IMR-90 (cell line): ENCODE data around the gene TANK. TPM values are rescaled to one million over a fixed set of nuclear protein-coding genes. Genes with fewer than 3 reads are reported as not detected.

Experiments used
- ATAC-seq: fragments of 200-7000 bp; cut with Tn5 transposase; 2 replicates; pipeline ENCODE4 v1.9.1; 2020; ENCODE audit warnings: low read depth, mild to moderate bottlenecking, moderate library complexity
- BruUV-seq: library from RNA; stranded (reverse); fragments of 400-500 nt; replicated peaks from 2 replicates; lab custom pipeline; 2021; lab: Mats Ljungman, UMichigan
- CTCF ChIA-PET: fragments of 300-600 bp; formaldehyde crosslinking; extraction: SDS; loops from one replicate; lab custom pipeline; 2021; ENCODE audit warnings: antibody characterized with exemption; lab: Yijun Ruan, JAX
- POLR2A ChIA-PET: fragments of 300-600 bp; sonication (Branson Sonifier 250); formaldehyde crosslinking; loops from one replicate; lab custom pipeline; 2022; ENCODE audit warnings: antibody characterized with exemption; ENCODE audit not compliant: unreplicated experiment; lab: Charles Lee
- DNase-seq: peaks from one replicate; pipeline ENCODE4 v3.0.0; 2013
- H2AFZ ChIP-seq: replicated peaks from 2 replicates; pipeline ENCODE3; 2013; ENCODE audit warnings: low read length, mild to moderate bottlenecking; ENCODE audit not compliant: poor library complexity
- H2AK5ac ChIP-seq: 2 replicates; pipeline ENCODE4 v1.6.1; 2013; ENCODE audit warnings: low read depth, low read length, inconsistent platforms
- H2AK9ac ChIP-seq: replicated peaks from 2 replicates; pipeline ENCODE3; 2013; ENCODE audit warnings: mild to moderate bottlenecking, low read depth, low read length, moderate library complexity; ENCODE audit not compliant: poor library complexity
- H2BK120ac ChIP-seq: 2 replicates; pipeline ENCODE4 v1.6.1; 2013; ENCODE audit warnings: low read depth, low read length, inconsistent platforms
- H2BK15ac ChIP-seq: 3 replicates; pipeline ENCODE4 v1.6.1; 2013; ENCODE audit warnings: low read depth, low read length, inconsistent platforms
- H2BK20ac ChIP-seq: 2 replicates; pipeline ENCODE4 v1.6.1; 2013; ENCODE audit warnings: low read depth, mild to moderate bottlenecking, inconsistent platforms, low read length, moderate library complexity
- H2BK5ac ChIP-seq: 2 replicates; pipeline ENCODE4 v1.6.1; 2013; ENCODE audit warnings: mild to moderate bottlenecking, low read depth, low read length, inconsistent platforms; ENCODE audit not compliant: poor library complexity, severe bottlenecking
- H3K14ac ChIP-seq: replicated peaks from 2 replicates; pipeline ENCODE4 v1.6.1; 2013; ENCODE audit warnings: low read depth, low read length, inconsistent platforms
- H3K18ac ChIP-seq: 2 replicates; pipeline ENCODE4 v1.6.1; 2013; ENCODE audit warnings: low read depth, low read length, control low read depth
- H3K23ac ChIP-seq: 2 replicates; pipeline ENCODE4 v1.6.1; 2013; ENCODE audit warnings: low read depth, low read length, inconsistent platforms
- H3K27ac ChIP-seq: 2 replicates; pipeline ENCODE4 v1.5.1; 2013; ENCODE audit warnings: mild to moderate bottlenecking, control low read depth, low read length; ENCODE audit not compliant: insufficient read depth
- H3K27me3 ChIP-seq: 2 replicates; pipeline ENCODE4 v1.6.1; 2013; ENCODE audit warnings: low read length; ENCODE audit not compliant: control insufficient read depth, insufficient read depth
- H3K36me3 ChIP-seq: 2 replicates; pipeline ENCODE4 v1.6.1; 2013; ENCODE audit warnings: low read length, mixed read lengths; ENCODE audit not compliant: control insufficient read depth, insufficient read depth
- H3K4ac ChIP-seq: 2 replicates; pipeline ENCODE4 v1.6.1; 2013; ENCODE audit warnings: low read depth, low read length, inconsistent platforms
- H3K4me1 ChIP-seq: 2 replicates; pipeline ENCODE4 v1.6.1; 2013; ENCODE audit warnings: low read length, mixed read lengths; ENCODE audit not compliant: control insufficient read depth, insufficient read depth
- H3K4me2 ChIP-seq: 2 replicates; pipeline ENCODE4 v1.6.1; 2013; ENCODE audit warnings: low read depth, mild to moderate bottlenecking, control low read depth, low read length, moderate library complexity
- H3K4me3 ChIP-seq: 2 replicates; pipeline ENCODE4 v1.5.1; 2013; ENCODE audit warnings: low read depth, mild to moderate bottlenecking, control low read depth, low read length, moderate library complexity; ENCODE audit not compliant: insufficient read depth
- H3K56ac ChIP-seq: 2 replicates; pipeline ENCODE4 v1.6.1; 2013; ENCODE audit warnings: low read length, inconsistent platforms; ENCODE audit not compliant: insufficient read depth; ENCODE audit errors: extremely low read depth
- H3K79me1 ChIP-seq, 2 experiments: 2 replicates each; pipeline ENCODE4 v1.6.1; 2013; ENCODE audit warnings: low read length in 2 of 2, inconsistent platforms in 1 of 2, low read depth in 1 of 2
- H3K9ac ChIP-seq: 2 replicates; pipeline ENCODE4 v1.6.1; 2013; ENCODE audit warnings: low read depth, low read length, control low read depth
- H3K9me1 ChIP-seq: 2 replicates; pipeline ENCODE4 v1.6.1; 2013; ENCODE audit warnings: low read length, inconsistent platforms; ENCODE audit not compliant: insufficient read depth
- H3K9me3 ChIP-seq: 2 replicates; pipeline ENCODE4 v1.6.1; 2013; ENCODE audit warnings: low read length; ENCODE audit not compliant: control insufficient read depth, insufficient read depth
- H4K20me1 ChIP-seq: 2 replicates; pipeline ENCODE4 v1.6.1; 2013; ENCODE audit warnings: low read length, inconsistent platforms; ENCODE audit not compliant: insufficient read depth
- H4K5ac ChIP-seq: 2 replicates; pipeline ENCODE4 v1.6.1; 2013; ENCODE audit warnings: mild to moderate bottlenecking, low read depth, low read length, control low read depth
- H4K8ac ChIP-seq, 2 experiments: 2 replicates each; pipeline ENCODE4 v1.6.1; 2013; ENCODE audit warnings: low read depth in 2 of 2, low read length in 2 of 2, control low read depth in 1 of 2, inconsistent platforms in 1 of 2
- H4K91ac ChIP-seq: 2 replicates; pipeline ENCODE4 v1.6.1; 2013; ENCODE audit warnings: low read depth, low read length, inconsistent platforms; ENCODE audit not compliant: insufficient read depth
- BHLHE40 ChIP-seq: fragments of 150-350 bp; IDR thresholded peaks from 2 replicates; pipeline ENCODE4 v1.6.1; 2016; ENCODE audit warnings: mild to moderate bottlenecking, low read depth, low read length
- CEBPB ChIP-seq: IDR thresholded peaks from 2 replicates; pipeline ENCODE4 v1.6.1; 2012; ENCODE audit warnings: low read depth, low read length, improper control_type of control experiment
- CHD1 ChIP-seq: IDR thresholded peaks from 2 replicates; pipeline ENCODE4 v1.6.1; 2012; ENCODE audit warnings: low read depth, low read length, improper control_type of control experiment
- FOS ChIP-seq: fragments of 150-350 bp; IDR thresholded peaks from 2 replicates; pipeline ENCODE4 v1.6.1; 2016; ENCODE audit warnings: low read depth, low read length
- MAFK ChIP-seq: IDR thresholded peaks from 2 replicates; pipeline ENCODE4 v1.6.1; 2012; ENCODE audit warnings: low read depth, low read length, improper control_type of control experiment
- MAZ ChIP-seq: IDR thresholded peaks from 2 replicates; pipeline ENCODE4 v1.6.1; 2012; ENCODE audit warnings: low read depth, mild to moderate bottlenecking, low read length, improper control_type of control experiment, moderate library complexity, borderline replicate concordance
- NFE2L2 ChIP-seq: fragments of 150-350 bp; IDR thresholded peaks from 2 replicates; pipeline ENCODE4 v1.6.1; 2016; ENCODE audit warnings: low read depth, mild to moderate bottlenecking, low read length
- POLR2A ChIP-seq: IDR thresholded peaks from 2 replicates; pipeline ENCODE4 v1.6.1; 2012; ENCODE audit warnings: mild to moderate bottlenecking, low read depth, low read length
- RAD21 ChIP-seq: IDR thresholded peaks from 2 replicates; pipeline ENCODE4 v1.6.1; 2012; ENCODE audit warnings: low read length, improper control_type of control experiment
- RCOR1 ChIP-seq: IDR thresholded peaks from 2 replicates; pipeline ENCODE4 v1.6.1; 2012; ENCODE audit warnings: mild to moderate bottlenecking, low read length, improper control_type of control experiment; ENCODE audit not compliant: insufficient replicate concordance
- RFX5 ChIP-seq: IDR thresholded peaks from 2 replicates; pipeline ENCODE4 v1.8.0; 2012; ENCODE audit warnings: low read depth, mild to moderate bottlenecking, low read length, moderate library complexity
- SMC3 ChIP-seq: fragments of 150-350 bp; IDR thresholded peaks from 2 replicates; pipeline ENCODE4 v1.6.1; 2016; ENCODE audit warnings: low read depth, mild to moderate bottlenecking, antibody characterized with exemption, low read length, moderate library complexity
- WGBS, 2 experiments: methylation state at CpG; one replicate each; pipeline versions ENCODE4 v1.1.5 to v1.1.7; 2013; ENCODE audit warnings: missing lambda C conversion rate in 2 of 2; ENCODE audit not compliant: insufficient read length in 1 of 2; ENCODE audit errors: extremely low coverage in 2 of 2; 5-methylcytosine and 5-hydroxymethylcytosine counted together
- dilution Hi-C: fragments of 300-500 bp; cut with HindIII; formaldehyde crosslinking; loops from one replicate; pipeline ENCODE4 v1.14.3; 2018; ENCODE audit warnings: low sequenced_read_pairs; ENCODE audit not compliant: unreplicated experiment
- in situ Hi-C: fragments of 300-500 bp; cut with MboI; formaldehyde crosslinking; loops from 3 replicates; pipeline ENCODE4 v1.14.3; 2019; ENCODE audit warnings: low sequenced_read_pairs, inconsistent platforms, mixed read lengths
- intact Hi-C: fragments of 100-400 bp; cut with micrococcal nuclease; formaldehyde crosslinking; loops from 2 replicates; pipeline ENCODE4 v1.10.0; 2022
- polyA plus RNA-seq, 3 experiments: library from polyadenylated mRNA; depleted of rRNA; stranded (reverse); fragments of >200 nt; gene quantifications; 2 replicates each; pipeline ENCODE4 v1.2.3, GENCODE V29; 2012; ENCODE audit warnings: low replicate concordance in 1 of 3
- total RNA-seq: library from RNA; depleted of rRNA; stranded (reverse); fragments of >200 nt; gene quantifications from 2 replicates; pipeline ENCODE4 v1.2.3, GENCODE V29; 2012
- TF ChIP-seq, protein P1 (sequence below): conservative IDR thresholded peaks from 2 replicates; pipeline ENCODE4 v1.5.1; 2012; ENCODE audit warnings: mild to moderate bottlenecking, low read depth, low read length, improper control_type of control experiment
- TF ChIP-seq, protein P2 (sequence below): fragments of 150-350 bp; IDR thresholded peaks from 2 replicates; pipeline ENCODE4 v1.6.1; 2016; ENCODE audit warnings: low read depth, mild to moderate bottlenecking, low read length, moderate library complexity, borderline replicate concordance
- TF ChIP-seq, protein P3 (sequence below): fragments of 150-350 bp; IDR thresholded peaks from 2 replicates; pipeline ENCODE4 v1.6.1; 2017; ENCODE audit warnings: mild to moderate bottlenecking, antibody characterized with exemption, low read length, low read depth

Gene TANK
- total and polyA plus RNA-seq, 2 of the 4 experiments (the other 2 are of a cell fraction): 25.4 to 41.9 TPM

DNA sequence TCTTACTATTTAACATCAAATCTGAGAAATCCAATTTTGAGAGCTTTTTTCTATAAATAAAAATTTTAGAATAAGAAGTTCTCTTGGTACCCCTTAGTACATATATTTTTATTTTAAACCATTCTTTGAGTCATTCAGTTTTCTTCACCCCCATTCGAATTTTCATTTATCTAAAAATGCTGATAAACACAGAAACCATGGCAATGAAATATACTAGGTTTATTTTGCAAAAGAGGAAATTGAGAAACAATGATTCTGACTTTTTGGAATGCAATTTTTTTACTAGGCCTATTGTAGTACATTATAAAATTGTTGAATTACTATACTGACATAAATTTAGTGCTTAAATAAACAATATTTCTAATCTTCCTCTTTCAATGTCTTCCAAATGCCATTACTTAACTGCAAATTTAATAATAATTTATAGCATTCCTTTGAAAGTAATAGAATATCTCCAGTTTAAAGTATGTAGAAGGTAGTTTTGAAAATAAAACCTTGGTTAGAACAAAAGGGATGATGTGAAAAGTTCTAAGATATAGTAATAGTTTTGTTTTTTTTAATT is 46.3 kb downstream of the TANK start:
- Histone ChIP-seq H3K27ac (no peak overlapping the region), H3K9me3 (peaks cover 2% of the 10 kb centered on the region)
- DNase-seq: no peak

More for the DNA sequence above, 46.3 kb downstream of the TANK start:
- intact Hi-C loops (no loop called here), dilution Hi-C loops (no loop called here), in situ Hi-C loops (no loop called here)
- Histone ChIP-seq H2BK15ac (no peak overlapping the region), H3K36me3 (peaks cover 9% of the 10 kb centered on the region), H3K9ac (no peak overlapping the region), H4K5ac (no peak overlapping the region), H2AFZ (no peak overlapping the region), H4K8ac (no peak overlapping the region), H3K18ac (no peak overlapping the region), H2AK9ac (no peak overlapping the region), H3K27me3 (no peaks in the 10 kb centered on the region), H2BK20ac (no peak overlapping the region), H3K4ac (no peak overlapping the region), H3K14ac (no peak overlapping the region), H3K4me2 (no peak overlapping the region), H3K9me1 (no peaks in the 10 kb centered on the region), H2BK120ac (no peak overlapping the region), H2AK5ac (no peak overlapping the region), H3K23ac (no peak overlapping the region), H4K20me1 (peaks cover 4% of the 10 kb centered on the region), H3K4me1 (0 out of 2 replicates have a peak, but pooled peaks cover 2% of the 10 kb centered on the region), H2BK5ac (no peak overlapping the region), H3K56ac (no peak overlapping the region), H4K91ac (no peak overlapping the region), H3K79me1 (peaks cover 2 to 19% of the 10 kb centered on the region in 2 experiments; a peak in 2 of 4 replicates), H3K4me3 (no peak overlapping the region)
- TF ChIP-seq, protein P1, sequence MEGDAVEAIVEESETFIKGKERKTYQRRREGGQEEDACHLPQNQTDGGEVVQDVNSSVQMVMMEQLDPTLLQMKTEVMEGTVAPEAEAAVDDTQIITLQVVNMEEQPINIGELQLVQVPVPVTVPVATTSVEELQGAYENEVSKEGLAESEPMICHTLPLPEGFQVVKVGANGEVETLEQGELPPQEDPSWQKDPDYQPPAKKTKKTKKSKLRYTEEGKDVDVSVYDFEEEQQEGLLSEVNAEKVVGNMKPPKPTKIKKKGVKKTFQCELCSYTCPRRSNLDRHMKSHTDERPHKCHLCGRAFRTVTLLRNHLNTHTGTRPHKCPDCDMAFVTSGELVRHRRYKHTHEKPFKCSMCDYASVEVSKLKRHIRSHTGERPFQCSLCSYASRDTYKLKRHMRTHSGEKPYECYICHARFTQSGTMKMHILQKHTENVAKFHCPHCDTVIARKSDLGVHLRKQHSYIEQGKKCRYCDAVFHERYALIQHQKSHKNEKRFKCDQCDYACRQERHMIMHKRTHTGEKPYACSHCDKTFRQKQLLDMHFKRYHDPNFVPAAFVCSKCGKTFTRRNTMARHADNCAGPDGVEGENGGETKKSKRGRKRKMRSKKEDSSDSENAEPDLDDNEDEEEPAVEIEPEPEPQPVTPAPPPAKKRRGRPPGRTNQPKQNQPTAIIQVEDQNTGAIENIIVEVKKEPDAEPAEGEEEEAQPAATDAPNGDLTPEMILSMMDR: no peak
- TF ChIP-seq MAZ (no peak), RAD21 (no peak), NFE2L2 (no peak), MAFK (no peak), SMC3 (no peak), CHD1 (no peak), RCOR1 (no peak), FOS (no peak), CEBPB (no peak), BHLHE40 (no peak), RFX5 (no peak), POLR2A (no peak)
- TF ChIP-seq, protein P2, sequence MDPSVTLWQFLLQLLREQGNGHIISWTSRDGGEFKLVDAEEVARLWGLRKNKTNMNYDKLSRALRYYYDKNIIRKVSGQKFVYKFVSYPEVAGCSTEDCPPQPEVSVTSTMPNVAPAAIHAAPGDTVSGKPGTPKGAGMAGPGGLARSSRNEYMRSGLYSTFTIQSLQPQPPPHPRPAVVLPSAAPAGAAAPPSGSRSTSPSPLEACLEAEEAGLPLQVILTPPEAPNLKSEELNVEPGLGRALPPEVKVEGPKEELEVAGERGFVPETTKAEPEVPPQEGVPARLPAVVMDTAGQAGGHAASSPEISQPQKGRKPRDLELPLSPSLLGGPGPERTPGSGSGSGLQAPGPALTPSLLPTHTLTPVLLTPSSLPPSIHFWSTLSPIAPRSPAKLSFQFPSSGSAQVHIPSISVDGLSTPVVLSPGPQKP: no peak
- TF ChIP-seq, protein P3, sequence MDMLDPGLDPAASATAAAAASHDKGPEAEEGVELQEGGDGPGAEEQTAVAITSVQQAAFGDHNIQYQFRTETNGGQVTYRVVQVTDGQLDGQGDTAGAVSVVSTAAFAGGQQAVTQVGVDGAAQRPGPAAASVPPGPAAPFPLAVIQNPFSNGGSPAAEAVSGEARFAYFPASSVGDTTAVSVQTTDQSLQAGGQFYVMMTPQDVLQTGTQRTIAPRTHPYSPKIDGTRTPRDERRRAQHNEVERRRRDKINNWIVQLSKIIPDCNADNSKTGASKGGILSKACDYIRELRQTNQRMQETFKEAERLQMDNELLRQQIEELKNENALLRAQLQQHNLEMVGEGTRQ: no peak
- ATAC-seq: no peak
- ChIA-PET POLR2A (no interaction called here), CTCF (no interaction called here)
- BruUV-seq: no TSS peak
- no CpG with 5 or more reads among the region's 1 CpG for WGBS, 2 experiments
